Stomach (tissue), 9 donors: ENCODE measurements around the gene ANKRD33B. TPM values are rescaled to one million over a fixed set of nuclear protein-coding genes. Genes with fewer than 3 reads are reported as not detected.

Experiments
- DNase-seq, 2 donors: peaks; one replicate each; pipeline versions ENCODE4 v3.0.0 to v3.0.0-alpha.2; 2013 to 2019
- H3K27ac ChIP-seq, 5 donors: fragments of 200-600 bp in 4 of 5; sonication (generic) in 4 of 5; one replicate each; pipeline ENCODE4 v1.5.1; 2013 to 2019; ENCODE audit warnings: mild to moderate bottlenecking in 1 of 5, moderate library complexity in 1 of 5
- H3K27me3 ChIP-seq, 3 donors: fragments of 200-600 bp; sonication (generic); one replicate each; pipeline ENCODE4 v1.5.1; 2017 to 2019; ENCODE audit warnings: mixed run types in 1 of 3
- H3K36me3 ChIP-seq, 4 donors: fragments of 200-600 bp; sonication (generic); 1 replicate in 3 of 4; 2 replicates in 1 of 4; pipeline ENCODE4 v1.5.1; 2016 to 2019
- H3K4me1 ChIP-seq, 4 donors: fragments of 200-600 bp; sonication (generic); one replicate each; pipeline ENCODE4 v1.5.1; 2016 to 2019
- H3K4me3 ChIP-seq, 4 donors: fragments of 200-600 bp; sonication (generic) in 3 of 4; one replicate each; pipeline ENCODE4 v1.5.1; 2016 to 2019; ENCODE audit warnings: mild to moderate bottlenecking in 1 of 4
- H3K9me3 ChIP-seq, 4 donors: fragments of 200-600 bp; sonication (generic); one replicate each; pipeline ENCODE4 v1.5.1; 2016 to 2019
- CTCF ChIP-seq, 7 experiments: fragments of 450-650 bp in 4 of 7; fragments of 200-600 bp in 3 of 7; sonication (generic) in 3 of 7; IDR thresholded peaks; one replicate each; pipeline ENCODE4 v1.5.1; 2016 to 2019; ENCODE audit warnings: antibody characterized with exemption in 7 of 7, control low read depth in 2 of 7, mild to moderate bottlenecking in 1 of 7
- EP300 ChIP-seq: sonication (generic); formaldehyde crosslinking; IDR thresholded peaks from one replicate; pipeline ENCODE4 v1.6.1; 2017; ENCODE audit warnings: antibody characterized with exemption
- POLR2A ChIP-seq, 4 donors: fragments of 450-650 bp; IDR thresholded peaks; one replicate each; pipeline ENCODE4 v1.6.1; 2016; ENCODE audit warnings: antibody characterized with exemption in 4 of 4, control low read depth in 2 of 4, mild to moderate bottlenecking in 1 of 4, moderate library complexity in 1 of 4
- POLR2AphosphoS5 ChIP-seq, 3 donors: sonication (generic); formaldehyde crosslinking; IDR thresholded peaks; one replicate each; pipeline ENCODE4 v1.6.1; 2016; ENCODE audit warnings: antibody characterized with exemption in 3 of 3
- WGBS, 5 donors: extraction: QIAGEN DNeasy Blood & Tissue Kit in 3 of 5; methylation state at CpG; one replicate each; pipeline versions ENCODE4 v1.1.5 to v1.1.7; 2013 to 2018; 5-methylcytosine and 5-hydroxymethylcytosine counted together
- intact Hi-C: fragments of 100-400 bp; cut with DNase I; formaldehyde crosslinking; loops from one replicate; pipeline ENCODE4 v1.15.1; 2023; ENCODE audit warnings: low total_unique reads
- polyA plus RNA-seq, 3 donors: library from polyadenylated mRNA; stranded (reverse); fragments of 200-250 nt; gene quantifications; one replicate each; pipeline ENCODE4 v1.2.3, GENCODE V29; 2013
- total RNA-seq, 5 donors: library from RNA; depleted of rRNA; stranded (reverse); fragments of >200 nt; gene quantifications; one replicate each; pipeline versions ENCODE4 v1.1.0 to v1.2.3, GENCODE V29; 2014 to 2016
- donor health status: healthy with polysubstance abuse.
- donor health status: Bipolar disorder and iron deficiency.
- donor health status: healthy.

The ANKRD33B gene
- total and polyA plus RNA-seq, 8 donors, result 0.45 to 6.4 (median 1.8) TPM

GRCh38 chr5:10682801-10683525 lies 119.1 kb downstream of the ANKRD33B start:
- no peak overlapping the region for H3K4me3 ChIP-seq
- H3K36me3 ChIP-seq, result peaks cover 53 to 81% (median 72%) of the 10 kb centered on the region in 4 donors
- intact Hi-C loops, result no loop called here
- H3K27me3 ChIP-seq, result no peaks in the 10 kb centered on the region
- TF ChIP-seq POLR2A (IDR thresholded peaks at IDR 0.05) (no peak), EP300 (no peak), POLR2AphosphoS5 (IDR thresholded peaks at IDR 0.05) (no peak), CTCF (IDR thresholded peaks at IDR 0.05) (no peak)
- H3K4me1 ChIP-seq, result peaks cover 0 to 4% (median 0%) of the 10 kb centered on the region in 4 donors
- 90 to 96% (median 94%) methylated on average over 14 to 16 of the region's 16 CpGs for WGBS, 5 donors
- H3K9me3 ChIP-seq, result no peaks in the 10 kb centered on the region
- no peak for DNase-seq
- no peak overlapping the region for H3K27ac ChIP-seq

DNA sequence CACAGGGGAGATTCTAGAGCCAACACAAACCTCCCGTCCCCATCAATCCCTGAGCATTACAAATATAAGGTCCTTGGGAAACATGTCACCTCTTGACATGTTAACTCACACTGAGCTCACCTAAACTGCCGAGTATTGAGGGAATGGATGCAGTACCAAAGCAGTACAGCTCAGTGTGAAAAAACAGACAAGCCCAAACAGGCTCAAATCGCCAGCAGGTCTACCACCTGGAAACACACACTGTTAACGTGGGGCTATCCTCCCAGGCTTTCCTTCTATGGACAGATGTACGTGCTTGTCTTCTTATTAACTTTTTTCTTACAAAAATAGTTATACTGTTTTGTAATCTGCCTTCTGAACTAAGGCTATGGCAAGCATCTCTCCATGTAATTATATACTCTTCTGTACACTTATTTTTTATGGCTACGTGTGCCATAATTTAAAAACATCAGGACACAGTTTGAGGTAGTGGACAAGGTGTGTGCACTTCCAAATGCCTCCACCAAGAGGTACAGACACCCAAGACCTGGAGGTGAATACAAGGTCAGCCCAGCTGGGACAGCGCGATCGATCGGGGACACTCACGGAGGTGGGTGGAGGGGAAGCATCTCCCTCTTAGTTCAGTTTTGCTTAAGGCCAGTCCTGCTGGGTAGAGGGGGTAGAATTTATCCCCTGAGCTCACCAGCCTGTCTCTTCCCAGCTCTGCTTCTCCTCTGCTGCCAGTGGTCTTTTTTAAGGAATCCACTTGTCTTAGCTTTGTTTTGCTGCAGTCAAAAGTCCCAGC lies 120.6 kb downstream of the ANKRD33B start:
- Histone ChIP-seq H3K27me3 (no peaks in the 10 kb centered on the region), H3K36me3 (peaks cover 39 to 76% (median 67%) of the 10 kb centered on the region in 4 donors), H3K9me3 (no peaks in the 10 kb centered on the region), H3K4me3 (no peak overlapping the region), H3K4me1 (peaks cover 0 to 4% (median 0%) of the 10 kb centered on the region in 4 donors), H3K27ac (no peak overlapping the region)
- intact Hi-C loops, result no loop called here
- 82 to 93% (median 90%) methylated on average over 11 of the region's 11 CpGs for WGBS, 5 donors
- DNase-seq, result no peak
- TF ChIP-seq POLR2AphosphoS5 (IDR thresholded peaks at IDR 0.05) (no peak), CTCF (IDR thresholded peaks at IDR 0.05) (no peak), POLR2A (IDR thresholded peaks at IDR 0.05) (no peak), EP300 (no peak)

DNA sequence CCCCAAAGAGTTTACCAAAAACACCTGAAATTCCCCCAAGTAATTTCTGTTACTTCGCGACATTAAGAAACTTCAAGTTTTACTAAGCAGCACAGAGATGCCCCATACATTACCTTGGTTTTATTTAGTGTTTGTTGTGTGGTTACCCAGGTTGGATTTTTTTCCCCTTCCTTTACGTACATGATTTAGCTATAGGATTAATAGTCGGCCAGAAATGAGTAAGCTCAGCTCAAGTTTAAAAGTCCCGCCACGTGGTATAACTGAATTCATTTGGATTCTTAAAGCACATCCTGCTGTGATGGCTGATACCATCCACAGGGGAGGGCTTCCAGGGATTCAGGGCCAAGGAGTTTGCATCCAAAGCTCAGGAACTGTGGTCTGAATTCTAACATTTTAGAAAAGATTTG lies 121.2 kb downstream of the ANKRD33B start:
- H3K9me3 ChIP-seq, result no peaks in the 10 kb centered on the region
- WGBS, 5 donors, result 72 to 83% (median 73%) methylated on average over 6 of the region's 6 CpGs
- intact Hi-C loops, result no loop called here
- peaks cover 33 to 73% (median 63%) of the 10 kb centered on the region in 4 donors for H3K36me3 ChIP-seq
- H3K27ac ChIP-seq, result no peak overlapping the region
- H3K27me3 ChIP-seq, result no peaks in the 10 kb centered on the region
- DNase-seq, result no peak
- no peak overlapping the region for H3K4me3 ChIP-seq
- peaks cover 0 to 4% (median 0%) of the 10 kb centered on the region in 4 donors for H3K4me1 ChIP-seq
- TF ChIP-seq POLR2A (IDR thresholded peaks at IDR 0.05) (no peak), EP300 (no peak)

GRCh38 chr5:10686890-10687289 lies 123.0 kb downstream of the ANKRD33B start:
- H3K4me3 ChIP-seq, result no peak overlapping the region
- WGBS, 5 donors, result 85 to 100% (median 93%) methylated on average over 2 of the region's 2 CpGs
- intact Hi-C loops, result no loop called here
- no peaks in the 10 kb centered on the region for H3K9me3 ChIP-seq
- H3K36me3 ChIP-seq, result peaks cover 15 to 56% (median 45%) of the 10 kb centered on the region in 4 donors
- DNase-seq, result no peak
- H3K27me3 ChIP-seq, result no peaks in the 10 kb centered on the region
- no peak overlapping the region for H3K27ac ChIP-seq
- H3K4me1 ChIP-seq, result peaks cover 0 to 4% (median 0%) of the 10 kb centered on the region in 4 donors
- TF ChIP-seq CTCF (IDR thresholded peaks at IDR 0.05) (no peak), EP300 (no peak), POLR2A (IDR thresholded peaks at IDR 0.05) (no peak), POLR2AphosphoS5 (IDR thresholded peaks at IDR 0.05) (no peak)
